BE2C (cell line): ENCODE results near the gene ATAD3B.
A peak's percentile ranks its signal among the peaks of the same experiment; 100 is the strongest.
"Not testable (repeated sequence)": the region's sequence is repeated elsewhere in the genome, so short reads cannot be mapped to it uniquely, and the experiment has no call there.

ENCODE experiments used
- DNase-seq: peaks from one replicate; pipeline ENCODE4 v3.0.0-alpha.2; 2020
- H3K27me3 ChIP-seq: fragments of 250-450 bp; sonication (Bioruptor Pico); 2 replicates; pipeline ENCODE4 v1.5.1; 2020; ENCODE audit warnings: mild to moderate bottlenecking
- H3K36me3 ChIP-seq: fragments of 250-450 bp; sonication (Bioruptor Pico); 2 replicates; pipeline ENCODE4 v1.5.1; 2020; ENCODE audit warnings: mild to moderate bottlenecking
- H3K4me1 ChIP-seq: fragments of 250-450 bp; sonication (Bioruptor Pico); 2 replicates; pipeline ENCODE4 v1.5.1; 2020
- H3K4me3 ChIP-seq: 2 replicates; pipeline ENCODE4 v1.5.1; 2011; ENCODE audit warnings: low read depth, low read length
- H3K9me3 ChIP-seq: fragments of 250-450 bp; sonication (Bioruptor Pico); 2 replicates; pipeline ENCODE4 v1.5.1; 2020
- CTCF ChIP-seq: IDR thresholded peaks from 2 replicates; pipeline ENCODE4 v1.5.1; 2012; ENCODE audit warnings: mild to moderate bottlenecking, low read depth, low read length

ATAD3B gene

GRCh38 chr1:1511533-1512285 is 40.1 kb downstream of the ATAD3B start, which contains the start of gene ATAD3A:
ATAD3A (plus strand) TSS chr1:1512162; CDS start chr1:1512269, 107 bp downstream.
- peak within 1 kb of the TSS; percentile 89 for H3K4me3 ChIP-seq
- peak; percentile 99 for DNase-seq
- TF ChIP-seq CTCF = no peak
- no peaks in the 10 kb centered on the region for H3K4me1 ChIP-seq
- H3K27me3 ChIP-seq = no peaks in the 10 kb centered on the region
- peaks cover 17% of the 10 kb centered on the region for H3K36me3 ChIP-seq
- no peaks in the 10 kb centered on the region for H3K9me3 ChIP-seq

GRCh38 chr1:1512425-1512824 is 40.9 kb downstream of the ATAD3B start:
- DNase-seq = not testable (repeated sequence)

GRCh38 chr1:1513675-1514074 is 42.1 kb downstream of the ATAD3B start:
- peak overlapping the region; percentile 45 for H3K4me3 ChIP-seq
- H3K36me3 ChIP-seq = peaks cover 25% of the 10 kb centered on the region
- not testable (repeated sequence) for H3K27me3 ChIP-seq, H3K9me3 ChIP-seq, H3K4me1 ChIP-seq, DNase-seq

More at GRCh38 chr1:1512425-1512824, 40.9 kb downstream of the ATAD3B start:
- H3K9me3 ChIP-seq, H3K27me3 ChIP-seq, H3K4me1 ChIP-seq: not testable (repeated sequence)
- peak overlapping the region; percentile 62 for H3K4me3 ChIP-seq
- H3K36me3 ChIP-seq = peaks cover 20% of the 10 kb centered on the region

- H3K36me3 ChIP-seq = peaks cover 27% of the 10 kb centered on the region
- not testable (repeated sequence) for H3K4me3 ChIP-seq, DNase-seq, H3K4me1 ChIP-seq, H3K27me3 ChIP-seq, H3K9me3 ChIP-seq
These were observed 42.8 kb downstream of the ATAD3B start for GRCh38 chr1:1514376-1514775.

- peaks cover 47% of the 10 kb centered on the region for H3K36me3 ChIP-seq
- not testable (repeated sequence) for H3K9me3 ChIP-seq, H3K27me3 ChIP-seq, H3K4me1 ChIP-seq, H3K4me3 ChIP-seq, DNase-seq
These were observed 45.4 kb downstream of the ATAD3B start for GRCh38 chr1:1516923-1517322.

GRCh38 chr1:1517973-1518620 is 46.5 kb downstream of the ATAD3B start:
- H3K9me3 ChIP-seq = no peaks in the 10 kb centered on the region
- H3K4me3 ChIP-seq = no peak overlapping the region
- TF ChIP-seq CTCF = no peak
- no peaks in the 10 kb centered on the region for H3K27me3 ChIP-seq
- H3K4me1 ChIP-seq = no peaks in the 10 kb centered on the region
- no peak for DNase-seq
- H3K36me3 ChIP-seq = peaks cover 49% of the 10 kb centered on the region

- DNase-seq, H3K9me3 ChIP-seq, H3K4me1 ChIP-seq, H3K4me3 ChIP-seq, H3K27me3 ChIP-seq: not testable (repeated sequence)
- peaks cover 53% of the 10 kb centered on the region for H3K36me3 ChIP-seq
These were observed 47.0 kb downstream of the ATAD3B start for GRCh38 chr1:1518621-1519007.

GRCh38 chr1:1519805-1520505 is 48.4 kb downstream of the ATAD3B start:
- not testable (repeated sequence) for H3K4me3 ChIP-seq, H3K4me1 ChIP-seq, H3K9me3 ChIP-seq, DNase-seq, H3K27me3 ChIP-seq
- H3K36me3 ChIP-seq = peaks cover 52% of the 10 kb centered on the region

- Histone ChIP-seq H3K36me3 (peaks cover 42% of the 10 kb centered on the region), H3K9me3 (no peaks in the 10 kb centered on the region), H3K4me1 (no peaks in the 10 kb centered on the region), H3K27me3 (no peaks in the 10 kb centered on the region), H3K4me3 (no peak overlapping the region)
- DNase-seq = no peak
- no peak for TF ChIP-seq CTCF
These were observed 49.8 kb downstream of the ATAD3B start for GRCh38 chr1:1521331-1521730.

GRCh38 chr1:1522536-1522935 is 51.0 kb downstream of the ATAD3B start:
- H3K27me3 ChIP-seq, H3K4me3 ChIP-seq, H3K9me3 ChIP-seq, DNase-seq, H3K4me1 ChIP-seq: not testable (repeated sequence)
- H3K36me3 ChIP-seq = peaks cover 42% of the 10 kb centered on the region

- not testable (repeated sequence) for H3K9me3 ChIP-seq, H3K4me1 ChIP-seq, DNase-seq, H3K27me3 ChIP-seq, H3K4me3 ChIP-seq
- peaks cover 42% of the 10 kb centered on the region for H3K36me3 ChIP-seq
These were observed 51.7 kb downstream of the ATAD3B start for GRCh38 chr1:1523226-1523625.

- not testable (repeated sequence) for H3K27me3 ChIP-seq, DNase-seq, H3K9me3 ChIP-seq, H3K4me3 ChIP-seq, H3K4me1 ChIP-seq
- peaks cover 46% of the 10 kb centered on the region for H3K36me3 ChIP-seq
These were observed 52.1 kb downstream of the ATAD3B start for GRCh38 chr1:1523651-1524050.
